Measurements from ENCODE around the gene IL12RB2. TPM values are rescaled to one million over a fixed set of nuclear protein-coding genes. Genes with fewer than 3 reads are reported as not detected.
A peak's percentile ranks its signal among the peaks of the same experiment; 100 is the strongest.

The IL12RB2 gene
- total RNA-seq, 4 donors from 2014 or later: 0.50 to 2.8 (median 1.7) TPM; not detected in 1

DNA sequence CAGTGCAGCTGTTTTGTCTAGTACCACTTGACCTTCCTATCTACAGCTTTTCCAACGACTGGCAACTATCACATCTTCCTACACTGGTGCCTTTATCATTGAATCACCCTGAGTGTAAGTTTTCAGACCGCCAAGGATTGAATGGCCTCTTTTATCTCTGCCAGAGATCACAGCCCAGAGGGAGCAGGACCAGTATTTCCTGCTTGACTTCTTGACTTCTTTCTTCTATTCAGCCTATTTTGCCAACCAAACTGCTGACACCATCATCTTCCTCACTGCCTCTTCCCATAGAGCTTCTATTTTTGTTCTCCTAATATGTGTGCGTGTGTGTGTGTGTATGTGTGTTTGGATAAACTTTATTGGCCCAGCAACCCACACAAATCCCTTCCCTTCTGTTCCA is 68.7 kb downstream of the IL12RB2 start:
- no peak for ATAC-seq
- no peak overlapping the region for H3K4me3 ChIP-seq
- H3K9me3 ChIP-seq: no peaks in the 10 kb centered on the region
- 37 to 47% methylated on average over 3 of the region's 3 CpGs for whole genome bisulfite sequencing, 2 donors (ENCODE audit: low coverage in 1 of 2)
- no peaks in the 10 kb centered on the region for H3K27me3 ChIP-seq
- no peaks in the 10 kb centered on the region for H3K4me1 ChIP-seq
- H3K27ac ChIP-seq: no peak overlapping the region
- TF ChIP-seq EP300 (IDR thresholded peaks at IDR 0.05) (no peak), POLR2AphosphoS5 (IDR thresholded peaks at IDR 0.05) (no peak), POLR2A (IDR thresholded peaks at IDR 0.05) (no peak)
- TF ChIP-seq, protein P1, sequence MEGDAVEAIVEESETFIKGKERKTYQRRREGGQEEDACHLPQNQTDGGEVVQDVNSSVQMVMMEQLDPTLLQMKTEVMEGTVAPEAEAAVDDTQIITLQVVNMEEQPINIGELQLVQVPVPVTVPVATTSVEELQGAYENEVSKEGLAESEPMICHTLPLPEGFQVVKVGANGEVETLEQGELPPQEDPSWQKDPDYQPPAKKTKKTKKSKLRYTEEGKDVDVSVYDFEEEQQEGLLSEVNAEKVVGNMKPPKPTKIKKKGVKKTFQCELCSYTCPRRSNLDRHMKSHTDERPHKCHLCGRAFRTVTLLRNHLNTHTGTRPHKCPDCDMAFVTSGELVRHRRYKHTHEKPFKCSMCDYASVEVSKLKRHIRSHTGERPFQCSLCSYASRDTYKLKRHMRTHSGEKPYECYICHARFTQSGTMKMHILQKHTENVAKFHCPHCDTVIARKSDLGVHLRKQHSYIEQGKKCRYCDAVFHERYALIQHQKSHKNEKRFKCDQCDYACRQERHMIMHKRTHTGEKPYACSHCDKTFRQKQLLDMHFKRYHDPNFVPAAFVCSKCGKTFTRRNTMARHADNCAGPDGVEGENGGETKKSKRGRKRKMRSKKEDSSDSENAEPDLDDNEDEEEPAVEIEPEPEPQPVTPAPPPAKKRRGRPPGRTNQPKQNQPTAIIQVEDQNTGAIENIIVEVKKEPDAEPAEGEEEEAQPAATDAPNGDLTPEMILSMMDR (IDR thresholded peaks at IDR 0.05): no peak
- no peaks in the 10 kb centered on the region for H3K36me3 ChIP-seq

DNA sequence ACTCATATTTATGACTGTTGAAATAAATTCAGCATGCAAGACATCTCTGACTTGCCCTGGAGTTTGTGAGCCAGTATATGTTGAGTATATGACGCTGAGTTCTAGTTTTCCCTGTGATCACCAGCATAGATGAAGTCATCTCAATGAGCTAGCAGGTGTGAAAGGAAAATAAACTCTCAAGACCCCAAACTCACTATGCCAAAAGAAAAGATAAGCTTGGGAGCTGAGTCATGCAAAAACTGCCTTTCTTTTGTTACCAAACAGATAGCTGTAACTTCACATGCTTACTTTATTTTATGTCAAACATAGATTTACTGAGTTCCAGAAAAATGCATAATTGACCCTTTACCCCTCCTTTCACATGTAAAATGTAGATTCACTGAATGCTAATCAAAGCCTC is 69.6 kb downstream of the IL12RB2 start:
- H3K9me3 ChIP-seq: no peaks in the 10 kb centered on the region
- no peak for ATAC-seq
- WGBS, 2 donors (ENCODE audit: low coverage in 1 of 2): 75 to 89% methylated on average over 1 of the region's 1 CpG
- TF ChIP-seq EP300 (IDR thresholded peaks at IDR 0.05) (no peak), POLR2AphosphoS5 (IDR thresholded peaks at IDR 0.05) (no peak), POLR2A (IDR thresholded peaks at IDR 0.05) (no peak)
- TF ChIP-seq, protein P1 (IDR thresholded peaks at IDR 0.05): no peak
- no peaks in the 10 kb centered on the region for H3K4me1 ChIP-seq
- no peaks in the 10 kb centered on the region for H3K27me3 ChIP-seq
- no peak overlapping the region for H3K4me3 ChIP-seq
- H3K36me3 ChIP-seq: no peaks in the 10 kb centered on the region
- H3K27ac ChIP-seq: no peak overlapping the region

DNA sequence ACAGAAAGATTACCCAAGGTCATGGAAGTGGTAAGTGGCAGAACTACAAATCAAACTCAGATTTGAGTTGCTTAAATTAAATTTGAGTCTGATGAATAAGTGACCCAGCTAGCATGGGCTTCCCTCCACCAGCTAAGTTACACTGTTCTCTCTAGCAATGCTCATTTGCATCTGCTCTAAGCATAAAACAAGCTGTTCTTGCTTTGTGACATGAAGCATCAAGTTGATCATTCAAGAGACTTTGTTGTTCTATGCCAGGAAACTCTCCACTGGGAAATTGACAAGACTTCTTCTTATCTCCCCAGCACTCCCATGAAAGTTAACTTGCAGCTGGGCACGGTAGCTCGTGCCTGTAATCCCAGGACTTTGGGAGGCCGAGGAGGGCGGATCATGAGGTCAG is 73.5 kb downstream of the IL12RB2 start:
- Histone ChIP-seq H3K4me3 (no peak overlapping the region), H3K36me3 (peaks cover 0 to 4% of the 10 kb centered on the region in 2 donors), H3K27ac (no peak overlapping the region), H3K4me1 (no peaks in the 10 kb centered on the region), H3K27me3 (no peaks in the 10 kb centered on the region), H3K9me3 (no peaks in the 10 kb centered on the region)
- TF ChIP-seq, protein P1 (IDR thresholded peaks at IDR 0.05): no peak
- TF ChIP-seq POLR2A (IDR thresholded peaks at IDR 0.05): no peak
- WGBS, 2 donors (ENCODE audit: low coverage in 1 of 2): 87% methylated on average over 3 of the region's 4 CpGs; no CpG with 5 or more reads in 1 of the 2 donors
- no peak for ATAC-seq

DNA sequence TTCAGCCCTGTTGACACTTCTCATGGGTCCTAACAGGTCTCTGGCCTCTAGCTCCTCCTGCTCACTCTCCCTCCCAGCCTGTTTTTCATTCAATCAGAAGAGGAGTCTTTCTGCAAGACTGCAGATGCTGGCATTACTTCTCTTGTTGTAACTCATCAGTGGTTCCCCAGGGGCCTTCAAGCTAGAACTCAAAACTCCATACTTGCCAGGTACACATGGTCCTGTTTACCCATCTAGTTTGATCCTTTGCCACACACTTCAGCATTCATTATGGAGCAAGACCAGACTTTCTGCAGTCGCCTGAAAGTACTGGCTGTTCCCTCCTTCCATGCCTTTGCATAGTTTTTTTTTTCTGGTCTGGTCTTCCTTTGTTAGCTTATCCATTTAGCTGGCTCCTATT is 74.6 kb downstream of the IL12RB2 start:
- H3K27ac ChIP-seq: no peak overlapping the region

More for the DNA sequence above, 74.6 kb downstream of the IL12RB2 start:
- peak; percentile 78 for ATAC-seq
- Histone ChIP-seq H3K9me3 (no peaks in the 10 kb centered on the region), H3K36me3 (peaks cover 0 to 4% of the 10 kb centered on the region in 2 donors), H3K27me3 (no peaks in the 10 kb centered on the region), H3K4me1 (no peaks in the 10 kb centered on the region), H3K4me3 (no peak overlapping the region)
- no peak for TF ChIP-seq POLR2A (IDR thresholded peaks at IDR 0.05)
- TF ChIP-seq, protein P1 (IDR thresholded peaks at IDR 0.05): no peak
- no peak for TF ChIP-seq POLR2AphosphoS5 (IDR thresholded peaks at IDR 0.05)
- TF ChIP-seq EP300 (IDR thresholded peaks at IDR 0.05): no peak
- 62% methylated on average over 1 of the region's 1 CpG; no CpG with 5 or more reads in 1 of the 2 donors for WGBS, 2 donors (ENCODE audit: low coverage in 1 of 2)
